Loucy (cell line): ENCODE measurements around the gene IL26.

Source experiments
- H2AFZ ChIP-seq: fragments of 200-600 bp; sonication (generic); 2 replicates; pipeline ENCODE4 v1.6.0; 2016; ENCODE audit warnings: antibody characterized with exemption, mild to moderate bottlenecking, low read length, moderate library complexity
- H3F3A ChIP-seq: fragments of 200-600 bp; 2 replicates; pipeline ENCODE4 v1.6.0; 2016; ENCODE audit warnings: antibody characterized with exemption, low read depth, mild to moderate bottlenecking
- H3K27me3 ChIP-seq: fragments of 200-600 bp; sonication (generic); 2 replicates; pipeline ENCODE4 v1.6.1; 2014; ENCODE audit warnings: low read length, mild to moderate bottlenecking; ENCODE audit not compliant: insufficient read depth, poor library complexity, severe bottlenecking
- H3K36me3 ChIP-seq: fragments of 200-600 bp; sonication (generic); 2 replicates; pipeline ENCODE4 v1.6.1; 2016; ENCODE audit warnings: low read length; ENCODE audit not compliant: insufficient read depth
- H3K4me1 ChIP-seq: fragments of 200-600 bp; sonication (generic); 2 replicates; pipeline ENCODE4 v1.5.1; 2014; ENCODE audit warnings: low read length, mild to moderate bottlenecking; ENCODE audit not compliant: insufficient read depth, poor library complexity, severe bottlenecking
- H3K4me2 ChIP-seq: fragments of 200-600 bp; sonication (generic); 2 replicates; pipeline ENCODE4 v1.6.0; 2014; ENCODE audit warnings: antibody characterized with exemption, low read length, low read depth, mild to moderate bottlenecking; ENCODE audit not compliant: poor library complexity, severe bottlenecking
- H3K4me3 ChIP-seq: fragments of 200-600 bp; sonication (generic); 2 replicates; pipeline ENCODE4 v1.5.1; 2014; ENCODE audit warnings: low read length, mild to moderate bottlenecking, mixed read lengths; ENCODE audit not compliant: poor library complexity, severe bottlenecking
- H3K79me2 ChIP-seq: fragments of 200-600 bp; sonication (generic); 2 replicates; pipeline ENCODE4 v1.6.1; 2014; ENCODE audit warnings: low read length; ENCODE audit not compliant: insufficient read depth
- H3K9ac ChIP-seq: fragments of 200-600 bp; sonication (generic); 2 replicates; pipeline ENCODE4 v1.6.0; 2014; ENCODE audit warnings: mild to moderate bottlenecking, low read depth, low read length, moderate library complexity; ENCODE audit not compliant: poor library complexity, severe bottlenecking
- H3K9me2 ChIP-seq: fragments of 200-600 bp; sonication (generic); replicated peaks from 2 replicates; pipeline ENCODE4 v1.6.1; 2016; ENCODE audit warnings: low read depth, low read length, mixed read lengths
- H3K9me3 ChIP-seq: fragments of 200-600 bp; sonication (generic); 2 replicates; pipeline ENCODE4 v1.6.1; 2014; ENCODE audit warnings: mild to moderate bottlenecking, antibody characterized with exemption, low read length, low read depth; ENCODE audit not compliant: insufficient read depth
- H4K20me1 ChIP-seq: fragments of 200-600 bp; sonication (generic); 2 replicates; pipeline ENCODE4 v1.6.0; 2014; ENCODE audit warnings: antibody characterized with exemption, low read length, mild to moderate bottlenecking; ENCODE audit not compliant: insufficient read depth, poor library complexity, severe bottlenecking
- CTCF ChIP-seq: fragments of 200-600 bp; sonication (generic); conservative IDR thresholded peaks from 2 replicates; pipeline ENCODE4 v1.5.1; 2014; ENCODE audit warnings: mild to moderate bottlenecking, antibody characterized with exemption, low read length
- EZH2phosphoT487 ChIP-seq: fragments of 200-600 bp; IDR thresholded peaks from 2 replicates; pipeline ENCODE4 v1.6.1; 2018; ENCODE audit warnings: antibody characterized with exemption, mild to moderate bottlenecking, moderate library complexity, borderline replicate concordance

Gene IL26

GRCh38 chr12:68154779-68155178 is 70.8 kb downstream of the IL26 start:
- H3K36me3 ChIP-seq, result no peaks in the 10 kb centered on the region
- no peaks in the 10 kb centered on the region for H3K27me3 ChIP-seq
- no peak overlapping the region for H3K4me2 ChIP-seq
- no peaks in the 10 kb centered on the region for H4K20me1 ChIP-seq
- H3K9me3 ChIP-seq, result no peaks in the 10 kb centered on the region
- H3K9me2 ChIP-seq, result no peaks in the 10 kb centered on the region
- TF ChIP-seq EZH2phosphoT487 (no peak), CTCF (no peak)
- no peak overlapping the region for H2AFZ ChIP-seq
- H3K9ac ChIP-seq, result no peak overlapping the region
- no peaks in the 10 kb centered on the region for H3K79me2 ChIP-seq
- no peak overlapping the region for H3K4me3 ChIP-seq
- H3K4me1 ChIP-seq, result no peaks in the 10 kb centered on the region
- H3F3A ChIP-seq, result no peaks in the 10 kb centered on the region
